Measurements from ENCODE around the gene DCLK2.
A peak's percentile ranks its signal among the peaks of the same experiment; 100 is the strongest.

Gene DCLK2

GRCh38 chr4:150243932-150244331 is 165.7 kb downstream of the DCLK2 start:
- in situ Hi-C loops (cut with MboI; ENCODE audit: low sequenced_read_pairs, unreplicated experiment) = no loop called here
- no peak for DNase-seq (ENCODE audit: low spot score)
- TF ChIP-seq CTCF (IDR thresholded peaks at IDR 0.05; ENCODE audit: borderline replicate concordance, control extremely low read depth, extremely low read depth, insufficient read depth, missing control alignments) = no peak

GRCh38 chr4:150244600-150244999 is 166.4 kb downstream of the DCLK2 start:
- in situ Hi-C loops (cut with MboI; ENCODE audit: low sequenced_read_pairs, unreplicated experiment) = no loop called here
- DNase-seq (ENCODE audit: low spot score) = no peak
- TF ChIP-seq CTCF (IDR thresholded peaks at IDR 0.05; ENCODE audit: borderline replicate concordance, control extremely low read depth, extremely low read depth, insufficient read depth, missing control alignments) = no peak

DNA sequence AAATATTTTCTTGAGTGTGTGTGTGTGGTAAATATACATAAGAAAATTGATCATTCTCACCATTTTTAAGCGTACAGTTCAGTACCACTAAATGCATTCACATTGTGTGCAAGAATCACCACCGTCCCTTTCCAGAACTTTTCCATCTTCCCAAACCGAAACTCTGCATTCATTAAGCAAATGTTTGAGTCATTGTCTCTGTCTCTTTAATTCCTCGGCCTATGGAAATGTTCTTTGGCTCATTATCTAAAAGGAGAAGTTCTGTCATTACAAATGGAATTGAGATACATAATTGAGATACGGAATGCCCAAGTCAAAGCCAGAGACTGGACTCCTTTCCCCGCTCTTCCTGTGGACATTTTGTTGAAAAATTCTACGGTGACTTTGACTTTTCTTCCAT is 168.9 kb downstream of the DCLK2 start:
- in situ Hi-C loops (cut with MboI; ENCODE audit: low sequenced_read_pairs, unreplicated experiment) = no loop called here
- no peak for DNase-seq (ENCODE audit: low spot score)
- TF ChIP-seq CTCF (IDR thresholded peaks at IDR 0.05; ENCODE audit: borderline replicate concordance, control extremely low read depth, extremely low read depth, insufficient read depth, missing control alignments) = no peak

DNA sequence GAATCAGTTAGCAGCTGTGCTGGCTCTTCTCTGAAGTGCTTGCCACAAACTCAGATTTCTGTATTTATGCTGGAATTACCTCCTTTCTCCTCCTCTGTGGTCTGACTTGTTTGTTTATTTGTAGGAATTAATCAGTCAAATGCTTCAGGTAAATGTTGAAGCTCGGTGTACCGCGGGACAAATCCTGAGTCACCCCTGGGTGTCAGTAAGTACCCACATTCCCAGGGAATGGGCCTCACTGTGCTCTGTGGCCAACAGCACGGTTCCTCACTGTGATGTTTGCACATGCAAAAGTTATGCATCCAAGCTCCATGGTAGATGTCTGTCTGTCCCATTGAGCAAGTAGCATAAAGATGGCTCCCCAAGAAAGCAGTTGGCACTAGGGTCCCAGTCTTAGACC is 169.9 kb downstream of the DCLK2 start:
- in situ Hi-C loops (cut with MboI; ENCODE audit: low sequenced_read_pairs, unreplicated experiment) = no loop called here
- no peak for TF ChIP-seq CTCF (IDR thresholded peaks at IDR 0.05; ENCODE audit: borderline replicate concordance, control extremely low read depth, extremely low read depth, insufficient read depth, missing control alignments)
- no peak for DNase-seq (ENCODE audit: low spot score)

DNA sequence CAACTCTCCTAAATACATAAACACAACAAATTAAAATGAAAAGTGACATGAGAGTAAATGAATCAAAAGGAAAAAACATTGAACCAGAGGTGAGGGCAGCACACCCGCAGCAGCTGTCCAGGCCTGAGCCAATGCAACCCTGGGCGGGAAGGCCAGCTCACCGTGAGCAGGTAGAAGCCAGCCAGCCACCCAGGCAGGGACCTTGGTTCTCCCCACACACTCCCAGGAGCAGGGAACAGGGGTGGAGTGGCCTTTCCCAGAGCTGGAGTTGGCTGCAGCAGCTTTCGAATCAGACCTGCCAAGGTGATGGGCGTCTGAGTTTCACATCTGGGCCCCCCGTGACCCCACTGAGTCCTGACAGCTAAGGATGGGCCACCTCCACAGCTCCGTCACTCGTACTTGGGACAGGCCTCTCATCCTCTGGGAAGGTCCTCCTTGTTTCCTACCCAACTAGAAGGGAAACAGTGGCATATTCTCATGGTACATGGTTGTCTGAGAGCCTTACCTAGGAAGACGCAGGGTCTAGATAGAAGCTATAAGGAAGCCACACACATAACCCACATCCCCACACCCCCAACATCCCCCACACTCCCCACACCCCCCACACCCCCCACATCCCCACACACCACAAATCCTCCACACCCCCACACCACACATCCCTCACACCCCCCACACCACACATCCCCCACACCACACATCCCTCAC is 172.2 kb downstream of the DCLK2 start:
- in situ Hi-C loops (cut with MboI; ENCODE audit: low sequenced_read_pairs, unreplicated experiment) = no loop called here
- no peak for TF ChIP-seq CTCF (IDR thresholded peaks at IDR 0.05; ENCODE audit: borderline replicate concordance, control extremely low read depth, extremely low read depth, insufficient read depth, missing control alignments)
- DNase-seq (ENCODE audit: low spot score) = no peak

- no peak for TF ChIP-seq CTCF (IDR thresholded peaks at IDR 0.05; ENCODE audit: borderline replicate concordance, control extremely low read depth, extremely low read depth, insufficient read depth, missing control alignments)
- DNase-seq (ENCODE audit: low spot score) = peak; percentile 55
- in situ Hi-C loops (cut with MboI; ENCODE audit: low sequenced_read_pairs, unreplicated experiment) = no loop called here
Observed at GRCh38 chr4:150250998-150251651, 172.9 kb downstream of the DCLK2 start.
